ENCODE results near the gene SIRT5. TPM values are rescaled to one million over a fixed set of nuclear protein-coding genes. Genes with fewer than 3 reads are reported as not detected.

Gene SIRT5
- total RNA-seq, 1 donor from 2014 or later: 9.1 TPM

DNA sequence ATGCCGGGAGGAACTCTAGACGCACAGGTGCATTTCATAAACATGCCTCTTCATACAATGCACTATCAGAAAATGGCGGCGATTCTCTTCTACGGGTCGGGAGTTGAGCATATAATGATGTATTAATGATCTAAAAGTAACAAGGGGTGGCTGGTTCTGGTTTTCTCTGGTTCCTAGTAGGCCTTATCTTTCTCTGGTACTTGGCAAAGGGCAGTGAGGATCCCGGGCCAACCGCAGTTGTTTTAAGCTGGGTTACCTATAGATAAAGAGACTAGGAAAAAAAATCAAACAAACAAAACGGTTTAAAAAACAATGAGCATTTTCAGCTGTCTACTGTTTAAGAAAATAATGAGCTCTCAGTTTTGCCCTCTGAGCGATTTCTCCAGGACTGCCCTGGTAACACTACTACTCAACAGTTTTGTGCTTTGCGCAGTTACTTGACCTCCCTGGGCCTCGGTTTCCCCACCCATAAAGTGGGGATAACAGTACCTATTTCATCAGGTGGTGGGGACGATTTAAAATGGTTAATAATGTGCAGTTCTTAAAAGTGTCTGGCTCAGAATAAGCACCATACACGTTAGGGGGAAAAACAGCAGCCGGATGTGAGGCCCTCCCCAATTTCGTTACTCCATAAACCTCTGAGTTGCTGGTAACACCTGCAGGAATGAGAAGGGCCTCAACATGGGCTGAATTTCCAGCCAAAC lies 1.3 kb upstream of the SIRT5 start:
- Mint-ChIP-seq H3K4me1 (ENCODE audit: unreplicated experiment) (peaks cover 18% of the 10 kb centered on the region), H3K4me3 (ENCODE audit: unreplicated experiment) (peak overlapping the region; percentile 99), H3K27ac (ENCODE audit: unreplicated experiment) (no peak overlapping the region), H3K27me3 (ENCODE audit: unreplicated experiment) (peaks cover 18% of the 10 kb centered on the region), H3K36me3 (ENCODE audit: unreplicated experiment) (peaks cover 5% of the 10 kb centered on the region), H3K9me3 (ENCODE audit: unreplicated experiment) (peaks cover 5% of the 10 kb centered on the region)
- no peak for DNase-seq (ENCODE audit: extremely low spot score, unreplicated experiment)
- TF ChIP-seq, protein P1, sequence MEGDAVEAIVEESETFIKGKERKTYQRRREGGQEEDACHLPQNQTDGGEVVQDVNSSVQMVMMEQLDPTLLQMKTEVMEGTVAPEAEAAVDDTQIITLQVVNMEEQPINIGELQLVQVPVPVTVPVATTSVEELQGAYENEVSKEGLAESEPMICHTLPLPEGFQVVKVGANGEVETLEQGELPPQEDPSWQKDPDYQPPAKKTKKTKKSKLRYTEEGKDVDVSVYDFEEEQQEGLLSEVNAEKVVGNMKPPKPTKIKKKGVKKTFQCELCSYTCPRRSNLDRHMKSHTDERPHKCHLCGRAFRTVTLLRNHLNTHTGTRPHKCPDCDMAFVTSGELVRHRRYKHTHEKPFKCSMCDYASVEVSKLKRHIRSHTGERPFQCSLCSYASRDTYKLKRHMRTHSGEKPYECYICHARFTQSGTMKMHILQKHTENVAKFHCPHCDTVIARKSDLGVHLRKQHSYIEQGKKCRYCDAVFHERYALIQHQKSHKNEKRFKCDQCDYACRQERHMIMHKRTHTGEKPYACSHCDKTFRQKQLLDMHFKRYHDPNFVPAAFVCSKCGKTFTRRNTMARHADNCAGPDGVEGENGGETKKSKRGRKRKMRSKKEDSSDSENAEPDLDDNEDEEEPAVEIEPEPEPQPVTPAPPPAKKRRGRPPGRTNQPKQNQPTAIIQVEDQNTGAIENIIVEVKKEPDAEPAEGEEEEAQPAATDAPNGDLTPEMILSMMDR (IDR thresholded peaks at IDR 0.05): no peak

DNA sequence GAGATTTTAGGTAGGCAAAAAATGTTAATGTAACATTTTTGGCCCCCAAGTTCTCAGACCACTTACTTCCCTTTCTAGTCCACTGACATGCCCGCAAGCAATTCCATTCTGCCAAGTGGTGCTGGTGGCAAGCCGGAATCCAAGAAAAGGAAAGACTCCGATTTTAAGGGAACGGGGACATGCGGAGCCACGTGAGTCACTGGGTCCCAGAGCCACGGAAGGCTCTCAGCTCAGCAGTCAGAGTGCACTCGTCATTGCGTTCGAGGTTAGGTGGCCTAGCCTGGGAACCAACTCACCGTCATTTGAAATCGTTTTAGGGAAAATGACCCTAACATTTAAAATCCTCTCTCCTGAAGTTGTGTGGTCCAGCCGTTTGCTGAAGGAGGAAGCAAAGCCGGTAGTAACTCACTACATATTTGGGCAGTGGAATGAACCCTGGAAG lies 711 bp upstream of the SIRT5 start:
- Mint-ChIP-seq H3K36me3 (ENCODE audit: unreplicated experiment) (peaks cover 6% of the 10 kb centered on the region), H3K4me3 (ENCODE audit: unreplicated experiment) (peak overlapping the region; percentile 99), H3K27ac (ENCODE audit: unreplicated experiment) (peak overlapping the region; percentile 80), H3K4me1 (ENCODE audit: unreplicated experiment) (peaks cover 18% of the 10 kb centered on the region), H3K27me3 (ENCODE audit: unreplicated experiment) (peaks cover 15% of the 10 kb centered on the region), H3K9me3 (ENCODE audit: unreplicated experiment) (peaks cover 5% of the 10 kb centered on the region)
- no peak for DNase-seq (ENCODE audit: extremely low spot score, unreplicated experiment)
- TF ChIP-seq, protein P1 (IDR thresholded peaks at IDR 0.05): no peak

DNA sequence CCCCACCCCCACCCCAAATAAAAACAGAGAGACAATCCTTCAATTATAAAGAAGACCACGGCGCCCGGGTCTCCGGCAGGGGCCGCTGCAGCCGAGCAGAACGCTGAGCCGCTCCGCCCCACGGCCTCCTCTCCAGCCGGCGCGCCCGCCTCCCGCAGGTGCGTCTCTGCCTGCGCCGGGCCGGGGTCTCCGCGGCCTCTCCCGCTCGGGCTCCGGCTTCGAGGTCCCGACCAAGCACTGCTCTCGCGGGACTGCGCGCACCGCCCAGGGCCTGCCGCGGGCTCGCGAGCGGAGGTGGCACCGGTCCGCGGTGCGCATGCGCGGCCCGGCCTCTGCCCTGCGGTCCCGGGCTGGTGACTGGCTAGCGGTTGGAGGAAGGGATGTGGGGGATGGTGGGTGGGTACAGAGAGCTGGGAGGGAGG lies 241 bp upstream of the SIRT5 start:
- H3K9me3 Mint-ChIP-seq (ENCODE audit: unreplicated experiment): peaks cover 5% of the 10 kb centered on the region
- peak overlapping the region; percentile 98 for H3K27ac Mint-ChIP-seq (ENCODE audit: unreplicated experiment)

DNA sequence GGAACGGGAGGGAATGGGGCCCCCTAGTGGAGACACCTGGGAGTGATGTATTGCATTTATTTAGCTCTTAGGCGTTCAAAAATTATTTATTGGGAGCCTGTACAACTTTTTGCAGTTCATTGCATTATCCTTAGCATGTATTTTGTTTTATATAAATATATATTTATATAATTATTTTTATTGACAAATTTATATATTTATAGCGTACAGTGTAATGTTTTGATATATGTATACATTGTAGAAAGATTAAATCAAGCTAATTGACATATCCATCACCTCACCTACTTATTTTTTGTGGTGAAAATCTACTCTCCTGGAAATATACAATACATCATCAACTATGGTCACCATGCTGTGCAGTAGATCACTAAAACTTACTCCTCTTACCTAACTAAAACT lies 975 bp downstream of the SIRT5 start:
- Mint-ChIP-seq H3K27ac (ENCODE audit: unreplicated experiment) (peak overlapping the region; percentile 98), H3K9me3 (ENCODE audit: unreplicated experiment) (peaks cover 5% of the 10 kb centered on the region), H3K4me1 (ENCODE audit: unreplicated experiment) (peaks cover 18% of the 10 kb centered on the region), H3K27me3 (ENCODE audit: unreplicated experiment) (peaks cover 2% of the 10 kb centered on the region), H3K4me3 (ENCODE audit: unreplicated experiment) (peak overlapping the region; percentile 99), H3K36me3 (ENCODE audit: unreplicated experiment) (peaks cover 7% of the 10 kb centered on the region)
- DNase-seq (ENCODE audit: extremely low spot score, unreplicated experiment): no peak
- TF ChIP-seq, protein P1 (IDR thresholded peaks at IDR 0.05): peak; percentile 91

More for the DNA sequence above, 241 bp upstream of the SIRT5 start:
- peak; percentile 97 for DNase-seq (ENCODE audit: extremely low spot score, unreplicated experiment)
- TF ChIP-seq, protein P1 (IDR thresholded peaks at IDR 0.05): peak; percentile 73
- peak overlapping the region; percentile 99 for H3K4me3 Mint-ChIP-seq (ENCODE audit: unreplicated experiment)
- H3K4me1 Mint-ChIP-seq (ENCODE audit: unreplicated experiment): peaks cover 18% of the 10 kb centered on the region
- peaks cover 6% of the 10 kb centered on the region for H3K36me3 Mint-ChIP-seq (ENCODE audit: unreplicated experiment)
- peaks cover 11% of the 10 kb centered on the region for H3K27me3 Mint-ChIP-seq (ENCODE audit: unreplicated experiment)

DNA sequence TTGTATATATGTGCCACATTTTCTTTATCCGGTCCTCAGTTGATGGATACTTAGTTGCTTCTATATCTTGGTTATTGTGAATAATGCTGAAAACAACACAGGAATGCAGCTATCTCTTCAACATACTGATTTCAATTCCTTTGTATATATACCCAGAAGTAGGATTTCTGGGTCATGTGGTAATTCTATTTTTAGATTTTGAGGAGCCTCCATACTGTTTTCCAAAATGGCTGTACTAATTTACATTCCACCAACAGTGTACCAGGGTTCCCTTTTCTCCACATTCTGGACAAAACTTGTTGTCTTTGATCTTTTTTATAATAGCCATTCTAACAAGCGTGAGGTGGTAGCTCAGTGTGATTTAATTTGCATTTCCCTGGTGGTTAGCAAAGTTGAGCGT lies 1.6 kb downstream of the SIRT5 start:
- TF ChIP-seq, protein P1 (IDR thresholded peaks at IDR 0.05): no peak
- Mint-ChIP-seq H3K36me3 (ENCODE audit: unreplicated experiment) (peaks cover 13% of the 10 kb centered on the region), H3K4me1 (ENCODE audit: unreplicated experiment) (peaks cover 18% of the 10 kb centered on the region), H3K27ac (ENCODE audit: unreplicated experiment) (no peak overlapping the region), H3K27me3 (ENCODE audit: unreplicated experiment) (peaks cover 2% of the 10 kb centered on the region), H3K9me3 (ENCODE audit: unreplicated experiment) (peaks cover 5% of the 10 kb centered on the region), H3K4me3 (ENCODE audit: unreplicated experiment) (no peak overlapping the region)
- DNase-seq (ENCODE audit: extremely low spot score, unreplicated experiment): no peak
